Measurements from ENCODE around the gene RTP5. TPM values are rescaled to one million over a fixed set of nuclear protein-coding genes. Genes with fewer than 3 reads are reported as not detected.

The RTP5 gene
- total RNA-seq, 6 donors from 2014 or later: 0.14 to 2.1 (median 0.69) TPM; not detected in 1

DNA sequence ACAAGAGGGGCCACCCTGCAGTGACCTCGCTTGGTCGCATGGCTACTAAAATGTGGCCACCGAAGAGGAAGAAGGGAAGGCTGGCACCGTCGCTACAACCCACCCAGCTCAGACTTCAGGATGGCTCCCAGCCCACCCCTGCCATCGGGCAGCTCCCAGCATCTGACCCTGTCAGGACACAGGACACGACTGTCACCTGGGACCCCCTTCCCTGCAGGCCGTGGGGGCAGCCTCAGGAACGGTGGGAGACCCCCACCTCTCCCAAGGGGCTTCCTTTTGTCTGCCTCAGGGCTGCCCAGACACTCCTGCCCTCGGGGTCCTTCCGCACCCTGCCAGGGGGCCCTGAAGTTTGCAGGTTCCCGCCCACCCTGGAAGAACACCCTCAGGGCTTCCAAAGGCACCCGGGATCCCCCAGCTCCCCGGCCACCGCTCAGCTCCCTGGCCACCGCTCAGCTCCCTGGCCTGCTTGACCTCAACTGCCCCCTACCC lies 7.7 kb downstream of the RTP5 start:
- no peaks in the 10 kb centered on the region for H3K36me3 ChIP-seq
- no peak for TF ChIP-seq EP300 (IDR thresholded peaks at IDR 0.05)
- TF ChIP-seq POLR2A (IDR thresholded peaks at IDR 0.05): no peak
- TF ChIP-seq, protein P1, sequence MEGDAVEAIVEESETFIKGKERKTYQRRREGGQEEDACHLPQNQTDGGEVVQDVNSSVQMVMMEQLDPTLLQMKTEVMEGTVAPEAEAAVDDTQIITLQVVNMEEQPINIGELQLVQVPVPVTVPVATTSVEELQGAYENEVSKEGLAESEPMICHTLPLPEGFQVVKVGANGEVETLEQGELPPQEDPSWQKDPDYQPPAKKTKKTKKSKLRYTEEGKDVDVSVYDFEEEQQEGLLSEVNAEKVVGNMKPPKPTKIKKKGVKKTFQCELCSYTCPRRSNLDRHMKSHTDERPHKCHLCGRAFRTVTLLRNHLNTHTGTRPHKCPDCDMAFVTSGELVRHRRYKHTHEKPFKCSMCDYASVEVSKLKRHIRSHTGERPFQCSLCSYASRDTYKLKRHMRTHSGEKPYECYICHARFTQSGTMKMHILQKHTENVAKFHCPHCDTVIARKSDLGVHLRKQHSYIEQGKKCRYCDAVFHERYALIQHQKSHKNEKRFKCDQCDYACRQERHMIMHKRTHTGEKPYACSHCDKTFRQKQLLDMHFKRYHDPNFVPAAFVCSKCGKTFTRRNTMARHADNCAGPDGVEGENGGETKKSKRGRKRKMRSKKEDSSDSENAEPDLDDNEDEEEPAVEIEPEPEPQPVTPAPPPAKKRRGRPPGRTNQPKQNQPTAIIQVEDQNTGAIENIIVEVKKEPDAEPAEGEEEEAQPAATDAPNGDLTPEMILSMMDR (IDR thresholded peaks at IDR 0.05): no peak
- H3K27me3 ChIP-seq: no peaks in the 10 kb centered on the region
- no peak overlapping the region for H3K4me3 ChIP-seq
- ATAC-seq (ENCODE audit: low FRiP score in 2 of 2) (no peak), DNase-seq (peak in 1 of 2 donors; percentile 62)
- peaks cover 5 to 23% (median 13%) of the 10 kb centered on the region in 4 donors for H3K4me1 ChIP-seq
- H3K27ac ChIP-seq: no peak overlapping the region
- WGBS, 2 donors: 66 to 74% methylated on average over 9 to 13 of the region's 16 CpGs
- H3K9me3 ChIP-seq: no peaks in the 10 kb centered on the region

DNA sequence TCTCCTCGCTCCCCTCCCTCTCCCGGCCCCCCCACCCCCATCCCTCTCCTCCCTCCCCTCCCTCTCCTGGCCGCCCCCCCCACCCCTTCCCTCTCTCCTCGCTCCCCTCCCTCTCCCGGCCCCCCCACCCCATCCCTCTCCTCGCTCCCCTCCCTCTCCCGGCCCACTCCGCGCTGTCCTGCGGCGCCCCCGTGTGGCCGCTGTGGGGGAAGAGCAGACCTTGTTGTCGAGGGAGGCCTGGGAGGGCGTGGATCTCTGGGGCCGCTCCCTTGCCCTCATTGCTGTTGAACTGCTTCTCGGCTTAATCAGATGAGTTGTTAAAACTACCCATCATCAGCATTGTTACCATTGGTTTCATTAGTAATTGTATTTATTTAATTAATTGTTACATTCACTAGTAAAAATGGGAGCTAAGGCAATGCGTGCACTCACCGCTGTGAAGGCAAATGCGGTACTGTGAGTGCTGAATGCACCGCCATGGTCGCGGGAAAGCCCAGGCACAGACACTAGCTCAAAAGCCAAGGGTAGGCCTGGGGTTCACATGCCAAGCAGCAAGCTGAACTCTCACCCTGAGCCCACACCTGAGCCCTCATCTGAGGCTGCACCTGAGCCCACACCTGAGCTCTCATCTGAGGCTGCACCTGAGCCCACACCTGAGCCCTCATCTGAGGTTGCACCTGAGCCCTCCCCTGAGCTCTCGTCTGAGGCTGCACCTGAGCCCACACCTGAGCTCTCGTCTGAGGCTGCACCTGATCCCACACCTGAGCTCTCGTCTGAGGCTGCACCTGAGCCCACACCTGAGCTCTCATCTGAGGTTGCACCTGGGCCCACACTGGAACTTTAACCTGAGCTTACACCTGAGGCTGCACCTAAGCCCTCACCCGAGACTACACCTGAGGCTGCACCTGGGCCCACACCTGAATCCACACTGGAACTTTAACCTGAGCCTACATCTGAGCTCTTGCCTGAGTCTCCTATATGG lies 8.8 kb downstream of the RTP5 start:
- no peak overlapping the region for H3K27ac ChIP-seq

DNA sequence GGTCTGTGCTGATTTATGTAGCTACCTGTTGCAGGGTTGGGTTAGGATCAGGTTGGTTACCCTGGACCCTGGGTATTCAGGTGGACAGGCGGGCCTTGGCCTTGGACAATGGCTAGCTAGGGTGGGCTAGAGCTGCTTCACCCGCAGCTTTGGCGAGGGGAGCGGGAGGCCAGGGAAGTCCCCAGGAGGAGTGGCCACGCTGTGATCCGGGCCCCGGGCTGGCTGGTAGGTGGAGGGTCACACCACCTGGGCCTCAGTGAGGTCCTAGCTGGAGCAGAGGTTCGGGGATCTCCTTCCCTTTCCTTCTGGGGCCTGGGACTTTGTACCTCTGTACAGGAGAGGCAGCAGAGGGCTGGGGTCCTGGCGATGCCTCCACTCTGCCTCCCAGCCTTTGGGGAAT lies 9.8 kb downstream of the RTP5 start:
- Histone ChIP-seq H3K27ac (no peak overlapping the region), H3K27me3 (no peaks in the 10 kb centered on the region), H3K36me3 (no peaks in the 10 kb centered on the region), H3K4me3 (no peak overlapping the region), H3K9me3 (no peaks in the 10 kb centered on the region), H3K4me1 (peaks cover 10 to 28% (median 18%) of the 10 kb centered on the region in 4 donors)
- DNase-seq (peak in 1 of 2 donors; percentile 43), ATAC-seq (ENCODE audit: low FRiP score in 2 of 2) (no peak)
- TF ChIP-seq, protein P1 (IDR thresholded peaks at IDR 0.05): no peak
- no peak for TF ChIP-seq EP300 (IDR thresholded peaks at IDR 0.05)
- TF ChIP-seq POLR2AphosphoS5 (IDR thresholded peaks at IDR 0.05): no peak
- no peak for TF ChIP-seq POLR2A (IDR thresholded peaks at IDR 0.05)
- 87 to 90% methylated on average over 8 to 9 of the region's 9 CpGs for WGBS, 2 donors

More for the DNA sequence above, 8.8 kb downstream of the RTP5 start:
- no peak for TF ChIP-seq EP300 (IDR thresholded peaks at IDR 0.05)
- TF ChIP-seq, protein P1 (IDR thresholded peaks at IDR 0.05): peak; percentile 54 to 81 (median 56)
- no peaks in the 10 kb centered on the region for H3K36me3 ChIP-seq
- no peaks in the 10 kb centered on the region for H3K27me3 ChIP-seq
- DNase-seq (peak in 1 of 2 donors; percentile 95), ATAC-seq (ENCODE audit: low FRiP score in 2 of 2) (peak in 1 of 2 donors; percentile 54)
- H3K9me3 ChIP-seq: no peaks in the 10 kb centered on the region
- WGBS, 2 donors: 38 to 41% methylated on average over 18 of the region's 27 CpGs
- no peak overlapping the region for H3K4me3 ChIP-seq
- peaks cover 10 to 28% (median 17%) of the 10 kb centered on the region in 4 donors for H3K4me1 ChIP-seq

DNA sequence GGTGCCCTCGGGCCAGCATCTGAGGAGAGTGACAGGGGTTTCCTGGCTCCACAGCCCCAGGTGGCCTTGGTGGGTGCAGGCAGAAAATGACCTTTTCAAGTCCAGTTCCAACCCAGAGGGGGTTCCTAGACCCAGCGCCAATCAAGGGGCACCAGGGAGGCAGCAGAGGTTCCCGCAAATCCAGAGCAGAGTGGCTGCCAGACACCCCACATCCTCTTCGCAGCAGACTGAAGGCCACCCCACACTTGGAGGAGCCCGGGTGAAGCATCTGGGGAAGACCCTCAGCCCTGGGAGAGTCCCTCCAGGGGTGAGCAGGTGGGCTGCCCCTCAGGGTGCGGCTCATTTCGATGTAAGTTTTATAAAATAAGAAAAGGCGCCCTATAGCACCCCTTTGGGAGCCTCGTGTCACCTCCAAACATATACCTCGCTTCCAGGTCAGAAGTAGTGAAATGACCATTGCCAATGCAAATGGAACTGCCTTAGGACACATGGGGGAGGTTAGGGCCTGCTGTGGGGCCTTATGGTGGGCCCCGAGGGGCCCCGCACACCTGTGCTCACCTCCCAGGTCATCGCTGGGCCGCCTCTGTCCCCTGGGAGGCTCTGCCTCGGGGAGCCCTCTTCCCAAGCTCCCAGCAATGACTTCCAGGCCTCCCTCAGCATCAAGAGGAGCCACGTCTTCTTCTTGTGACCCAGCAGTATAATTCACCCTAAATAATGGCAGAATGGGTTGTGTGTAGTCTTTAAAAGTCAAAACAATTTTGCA lies 11.0 kb downstream of the RTP5 start:
- WGBS, 2 donors: 76 to 86% methylated on average over 12 to 16 of the region's 16 CpGs
- Histone ChIP-seq H3K36me3 (no peaks in the 10 kb centered on the region), H3K4me3 (peak overlapping the region; percentile 40 to 73 (median 68)), H3K4me1 (peaks cover 10 to 28% (median 18%) of the 10 kb centered on the region in 4 donors), H3K9me3 (no peaks in the 10 kb centered on the region), H3K27ac (peak overlapping the region in 3 of 4 donors; percentile 23 to 82 (median 80)), H3K27me3 (no peaks in the 10 kb centered on the region)
- TF ChIP-seq POLR2AphosphoS5 (IDR thresholded peaks at IDR 0.05): no peak
- TF ChIP-seq, protein P1 (IDR thresholded peaks at IDR 0.05): no peak
- TF ChIP-seq POLR2A (IDR thresholded peaks at IDR 0.05): no peak
- peak in 1 of 2 donors; percentile 55 for DNase-seq
- no peak for ATAC-seq (ENCODE audit: low FRiP score in 2 of 2)

Measured in upper lobe of left lung (tissue), 6 donors.